DLD1 (cell line): ENCODE results near the gene TNS2.

Source experiments
- in situ Hi-C: cut with HindIII; loops from 2 replicates; pipeline ENCODE4 v1.10.0; 2017; ENCODE audit warnings: low sequenced_read_pairs

The TNS2 gene

GRCh38 chr12:53056296-53056695 lies 6.4 kb downstream of the TNS2 start:
- in situ Hi-C loops, result no loop called here

DNA sequence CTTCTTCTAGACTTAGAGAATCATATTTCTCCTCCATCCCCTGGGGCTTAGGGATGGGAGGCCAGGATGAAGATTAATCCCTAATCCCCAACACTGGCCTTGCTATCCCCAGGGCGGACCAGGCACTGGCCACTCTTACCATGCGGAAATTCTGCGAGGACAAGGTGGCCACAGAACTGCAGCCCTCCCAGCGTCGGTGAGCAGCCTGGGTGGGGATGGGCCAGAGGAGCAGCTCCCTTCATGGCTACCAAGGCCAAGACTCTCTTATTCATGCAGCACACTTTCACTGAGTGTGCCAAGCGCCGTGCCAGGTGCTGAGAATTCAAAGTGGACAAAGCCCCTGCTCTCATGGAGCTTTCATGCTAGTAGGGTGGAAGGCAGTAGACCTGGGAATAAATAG lies 7.0 kb downstream of the TNS2 start:
- in situ Hi-C loops, result no loop called here

DNA sequence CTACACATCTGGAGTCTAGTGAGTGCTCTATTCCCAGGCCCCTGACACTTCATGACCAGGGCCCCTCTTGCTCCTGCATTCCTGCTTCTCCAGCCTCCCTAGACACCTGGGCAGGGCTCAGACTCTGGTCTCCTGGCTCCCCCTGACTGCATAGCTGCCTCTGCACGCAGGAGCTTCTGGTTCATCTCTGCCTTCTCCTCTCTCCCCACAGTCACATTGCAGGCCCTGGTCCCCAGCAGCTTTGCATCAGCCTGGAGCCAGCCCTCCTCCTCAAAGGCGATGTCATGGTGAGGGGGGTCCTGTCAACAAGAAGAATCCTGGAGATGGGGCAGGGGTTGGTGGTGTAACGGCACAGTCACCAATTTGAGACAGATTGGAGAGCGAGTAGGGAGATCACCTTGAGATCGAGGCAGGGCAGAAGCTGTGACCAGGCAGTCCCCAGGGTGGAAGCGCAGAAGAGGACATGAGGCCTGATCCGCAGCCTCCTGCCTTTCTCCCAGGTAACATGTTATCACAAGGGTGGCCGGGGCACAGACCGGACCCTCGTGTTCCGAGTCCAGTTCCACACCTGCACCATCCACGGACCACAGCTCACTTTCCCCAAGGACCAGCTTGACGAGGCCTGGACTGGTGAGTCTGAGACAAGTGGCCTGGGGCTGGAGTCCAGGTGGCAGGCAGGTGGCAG lies 8.1 kb downstream of the TNS2 start:
- in situ Hi-C loops, result no loop called here

DNA sequence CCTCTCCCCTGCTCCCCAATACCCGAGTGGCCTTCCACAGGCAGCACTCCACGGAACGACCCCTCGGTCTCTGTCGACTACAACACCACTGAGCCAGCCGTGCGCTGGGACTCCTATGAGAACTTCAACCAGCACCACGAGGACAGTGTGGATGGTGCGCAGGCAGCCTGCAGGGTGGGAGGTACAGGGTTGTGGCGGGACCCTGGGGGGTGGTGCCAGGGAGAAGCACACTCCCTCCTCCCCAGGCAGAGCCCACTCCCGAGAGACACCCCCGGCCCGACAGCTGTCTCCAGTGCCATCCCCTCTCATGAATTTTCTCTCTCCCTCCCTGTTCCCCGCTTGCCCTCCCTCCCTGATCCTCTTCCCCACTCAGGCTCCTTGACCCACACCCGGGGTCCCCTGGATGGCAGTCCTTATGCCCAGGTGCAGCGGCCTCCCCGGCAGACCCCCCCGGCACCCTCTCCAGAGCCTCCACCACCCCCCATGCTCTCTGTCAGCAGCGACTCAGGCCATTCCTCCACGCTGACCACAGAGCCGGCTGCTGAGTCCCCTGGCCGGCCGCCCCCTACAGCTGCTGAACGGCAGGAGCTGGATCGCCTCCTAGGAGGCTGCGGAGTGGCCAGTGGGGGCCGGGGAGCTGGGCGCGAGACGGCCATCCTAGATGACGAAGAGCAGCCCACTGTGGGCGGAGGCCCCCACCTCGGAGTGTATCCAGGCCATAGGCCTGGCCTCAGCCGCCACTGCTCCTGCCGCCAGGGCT lies 9.0 kb downstream of the TNS2 start:
- in situ Hi-C loops, result no loop called here

- in situ Hi-C loops, result no loop called here
These were observed 9.7 kb downstream of the TNS2 start for GRCh38 chr12:53059434-53060063.

GRCh38 chr12:53060064-53060720 lies 10.3 kb downstream of the TNS2 start:
- in situ Hi-C loops, result no loop called here

GRCh38 chr12:53060721-53061276 lies 10.9 kb downstream of the TNS2 start:
- in situ Hi-C loops, result no loop called here

- in situ Hi-C loops, result no loop called here
These were observed 11.6 kb downstream of the TNS2 start for GRCh38 chr12:53061404-53062010.

DNA sequence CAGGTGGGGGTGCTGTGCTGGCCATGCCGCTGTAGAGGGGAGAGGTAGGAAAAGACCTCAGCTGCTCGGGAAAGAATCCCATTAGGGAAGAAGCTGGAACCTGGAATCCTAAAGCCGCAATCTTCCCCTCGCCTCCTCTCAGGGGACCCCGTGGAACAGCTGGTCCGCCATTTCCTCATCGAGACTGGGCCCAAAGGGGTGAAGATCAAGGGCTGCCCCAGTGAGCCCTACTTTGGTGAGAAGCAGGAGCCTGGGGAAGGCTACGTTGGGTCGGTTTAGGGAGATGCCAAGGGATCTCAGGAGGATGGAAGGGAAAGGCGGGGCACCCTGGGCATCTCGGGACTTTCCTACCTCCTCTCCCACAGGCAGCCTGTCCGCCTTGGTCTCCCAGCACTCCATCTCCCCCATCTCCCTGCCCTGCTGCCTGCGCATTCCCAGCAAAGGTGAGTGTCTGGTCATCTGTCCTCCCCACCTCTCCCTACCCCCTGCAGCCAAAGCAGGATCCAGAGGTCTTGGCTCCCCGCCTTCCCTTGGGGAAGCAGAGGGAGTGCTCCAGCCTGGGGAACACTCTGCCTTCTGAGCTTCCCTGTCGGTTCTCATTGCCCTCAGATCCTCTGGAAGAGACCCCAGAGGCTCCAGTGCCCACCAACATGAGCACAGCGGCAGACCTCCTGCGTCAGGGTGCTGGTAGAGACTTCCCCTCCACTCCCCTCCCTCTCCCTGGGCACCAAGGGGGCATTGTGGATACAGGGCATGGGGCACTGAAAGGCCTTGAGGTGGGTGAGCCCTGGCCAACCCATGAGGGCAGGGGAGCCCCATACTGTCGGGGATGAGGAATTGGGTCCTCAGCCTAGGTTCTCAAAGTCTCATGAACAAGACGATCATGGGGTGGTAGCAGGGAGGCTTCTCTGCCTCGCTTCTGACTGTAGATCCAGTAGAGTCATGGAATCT lies 12.4 kb downstream of the TNS2 start:
- in situ Hi-C loops, result no loop called here

DNA sequence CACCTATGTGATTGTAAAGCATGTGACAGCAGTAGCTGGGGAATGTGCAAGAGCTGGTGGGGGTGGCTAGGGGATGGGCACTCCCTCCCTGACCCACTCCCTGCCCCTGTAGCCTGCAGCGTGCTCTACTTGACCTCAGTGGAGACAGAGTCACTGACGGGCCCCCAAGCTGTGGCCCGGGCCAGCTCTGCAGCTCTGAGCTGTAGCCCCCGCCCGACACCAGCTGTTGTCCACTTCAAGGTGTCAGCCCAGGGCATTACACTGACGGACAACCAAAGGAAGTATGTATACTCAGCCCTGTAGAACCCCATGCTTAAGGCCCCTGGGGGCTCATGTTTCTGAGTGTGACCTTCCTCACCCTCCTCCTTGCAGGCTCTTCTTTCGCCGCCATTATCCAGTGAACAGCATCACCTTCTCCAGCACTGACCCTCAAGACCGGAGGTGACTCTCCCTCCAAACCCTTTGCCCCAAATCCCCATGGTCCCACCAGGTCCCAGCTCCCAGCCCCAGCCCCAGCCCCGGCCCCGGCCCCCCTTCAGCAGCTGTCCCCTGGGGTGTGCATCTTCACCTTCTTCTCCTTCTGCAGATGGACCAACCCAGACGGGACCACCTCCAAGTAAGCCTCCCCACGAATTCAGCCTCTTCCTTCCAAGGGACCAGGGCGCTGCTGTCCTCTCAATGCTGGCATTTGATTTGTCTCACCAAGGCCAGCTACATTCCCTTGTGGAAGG lies 13.3 kb downstream of the TNS2 start:
- in situ Hi-C loops, result no loop called here

DNA sequence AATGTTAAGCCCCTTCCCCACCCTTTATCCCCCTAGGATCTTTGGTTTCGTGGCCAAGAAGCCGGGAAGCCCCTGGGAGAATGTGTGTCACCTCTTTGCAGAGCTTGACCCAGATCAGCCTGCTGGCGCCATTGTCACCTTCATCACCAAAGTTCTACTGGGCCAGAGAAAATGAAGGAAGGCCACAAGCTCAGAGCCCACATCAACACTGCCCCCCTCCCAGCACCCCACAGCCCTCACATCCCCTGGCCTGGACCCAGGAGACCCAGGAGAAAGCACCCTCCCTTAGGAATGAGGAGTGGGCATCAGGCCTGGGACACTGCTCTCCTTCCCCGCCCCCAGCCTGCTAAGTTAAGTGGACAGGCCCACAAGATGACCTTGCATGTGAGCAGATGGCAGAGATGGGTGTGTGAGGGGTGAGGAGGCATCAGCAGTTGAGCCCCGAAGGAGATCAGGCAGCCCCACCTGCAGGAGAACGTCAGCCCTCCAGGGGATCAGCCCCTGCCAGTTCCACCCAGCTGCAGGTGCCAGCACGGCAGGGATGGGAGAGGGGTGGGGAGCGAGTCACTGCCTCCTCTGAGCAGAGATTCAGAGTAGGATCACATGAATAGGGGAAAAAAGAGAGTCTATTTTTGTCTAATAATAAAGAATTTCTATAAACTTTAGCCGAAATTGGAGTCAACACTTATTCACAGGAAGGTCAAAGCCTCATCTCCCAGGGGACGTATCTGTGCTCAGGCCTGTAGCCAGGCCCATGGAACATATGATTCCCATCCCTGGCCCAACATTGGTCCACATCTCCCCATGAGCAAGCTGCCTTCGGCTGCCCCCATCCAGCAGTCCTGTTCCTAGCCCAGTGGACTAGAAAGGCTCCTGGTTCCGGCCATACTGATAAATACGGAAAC lies 14.1 kb downstream of the TNS2 start:
- in situ Hi-C loops, result no loop called here

GRCh38 chr12:53064613-53065436 lies 15.0 kb downstream of the TNS2 start:
- in situ Hi-C loops, result no loop called here

GRCh38 chr12:53065470-53065869 lies 15.6 kb downstream of the TNS2 start:
- in situ Hi-C loops, result no loop called here

DNA sequence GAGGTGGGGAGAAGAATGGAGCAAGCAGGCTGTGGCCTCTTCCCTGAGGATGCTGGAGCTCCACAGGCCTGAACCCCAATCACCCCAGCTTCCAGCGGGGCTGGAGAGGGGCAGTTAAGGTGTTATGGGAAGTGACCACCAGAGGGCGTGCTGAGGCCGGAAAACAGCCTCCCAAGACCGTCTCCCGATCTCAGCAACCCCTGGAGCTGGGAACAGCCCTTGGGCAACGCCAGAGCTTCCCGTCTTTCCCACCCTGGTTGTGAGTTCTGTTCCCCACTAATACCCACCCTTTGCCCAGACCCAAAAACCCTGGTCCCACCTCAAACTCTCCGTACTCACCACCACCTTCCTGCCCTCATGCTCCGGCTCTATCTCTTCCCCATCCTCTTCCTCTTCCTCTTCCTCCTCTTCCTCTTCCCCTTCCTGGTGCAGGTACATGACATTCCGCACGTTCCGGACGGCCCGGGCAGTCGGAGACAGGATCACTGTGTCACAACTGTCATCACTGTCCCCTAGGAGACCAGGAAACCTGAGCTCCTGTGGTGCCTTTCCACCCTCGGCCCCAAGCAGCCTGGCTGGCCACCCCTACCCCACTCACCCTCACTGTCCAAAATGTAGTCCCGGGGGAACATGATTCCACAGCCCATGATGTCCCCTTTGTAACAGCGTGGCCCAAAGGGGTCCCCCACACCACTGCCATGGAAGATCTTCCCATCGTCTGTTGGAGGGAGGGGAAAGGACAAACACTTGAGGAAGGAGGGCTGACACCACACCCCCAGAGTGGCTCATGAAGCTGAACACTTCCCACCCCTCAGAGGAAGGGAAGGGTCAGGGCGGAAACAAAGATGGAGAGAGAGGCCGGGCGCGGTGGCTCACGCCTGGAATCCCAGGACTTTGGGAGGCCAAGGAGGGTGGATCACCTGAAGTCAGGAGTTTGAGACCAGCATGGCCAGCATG lies 16.4 kb downstream of the TNS2 start:
- in situ Hi-C loops, result no loop called here

GRCh38 chr12:53067074-53067992 lies 17.5 kb downstream of the TNS2 start:
- in situ Hi-C loops, result no loop called here
